Activated naive CD4-positive, alpha-beta T cell treated with anti-CD3 and anti-CD28 coated beads, Interleukin-2, amount 50 U/mL, for 24 hours (primary cell): ENCODE data around the gene SPECC1L.

Experiments
- H3K27ac Mint-ChIP-seq: one replicate; pipeline ENCODE4 v1.8.0; 2021; ENCODE audit warnings: mild to moderate bottlenecking, mixed read lengths
- H3K27me3 Mint-ChIP-seq: one replicate; pipeline ENCODE4 v1.8.0; 2021; ENCODE audit warnings: mixed read lengths
- H3K36me3 Mint-ChIP-seq: one replicate; pipeline ENCODE4 v1.8.0; 2021; ENCODE audit warnings: mixed read lengths
- H3K4me1 Mint-ChIP-seq: one replicate; pipeline ENCODE4 v1.8.0; 2021; ENCODE audit warnings: mixed read lengths
- H3K4me3 Mint-ChIP-seq: one replicate; pipeline ENCODE4 v1.8.0; 2021; ENCODE audit warnings: mild to moderate bottlenecking, mixed read lengths
- H3K9me3 Mint-ChIP-seq: one replicate; pipeline ENCODE4 v1.8.0; 2021; ENCODE audit warnings: mixed read lengths

SPECC1L gene

GRCh38 chr22:24465975-24466374, 195.3 kb downstream of the SPECC1L start:
- H3K27ac Mint-ChIP-seq = no peak overlapping the region
- peaks cover 4% of the 10 kb centered on the region for H3K4me1 Mint-ChIP-seq
- no peaks in the 10 kb centered on the region for H3K36me3 Mint-ChIP-seq
- no peaks in the 10 kb centered on the region for H3K27me3 Mint-ChIP-seq
- H3K9me3 Mint-ChIP-seq = no peaks in the 10 kb centered on the region
- no peak overlapping the region for H3K4me3 Mint-ChIP-seq

GRCh38 chr22:24466716-24467328, 196.2 kb downstream of the SPECC1L start:
- Mint-ChIP-seq H3K36me3 (no peaks in the 10 kb centered on the region), H3K27me3 (no peaks in the 10 kb centered on the region), H3K4me1 (peaks cover 4% of the 10 kb centered on the region), H3K9me3 (no peaks in the 10 kb centered on the region), H3K4me3 (no peak overlapping the region), H3K27ac (no peak overlapping the region)

GRCh38 chr22:24467340-24467739, 196.7 kb downstream of the SPECC1L start:
- Mint-ChIP-seq H3K27ac (no peak overlapping the region), H3K4me1 (peaks cover 4% of the 10 kb centered on the region), H3K4me3 (no peak overlapping the region)

More at GRCh38 chr22:24467340-24467739, 196.7 kb downstream of the SPECC1L start:
- no peaks in the 10 kb centered on the region for H3K27me3 Mint-ChIP-seq
- no peaks in the 10 kb centered on the region for H3K36me3 Mint-ChIP-seq
- H3K9me3 Mint-ChIP-seq = no peaks in the 10 kb centered on the region
